Activated gamma-delta T cell treated with anti-CD3 and anti-CD28 coated beads, Interleukin-2, amount 50 U/mL, for 16 hours (primary cell): ENCODE results near the gene QRICH1.
"Not testable (repeated sequence)": the region's sequence is repeated elsewhere in the genome, so short reads cannot be mapped to it uniquely, and the experiment has no call there.

Source experiments
- DNase-seq: peaks from one replicate; pipeline ENCODE4 v3.0.0-alpha.2; 2020; ENCODE audit warnings: low read depth

The QRICH1 gene

DNA sequence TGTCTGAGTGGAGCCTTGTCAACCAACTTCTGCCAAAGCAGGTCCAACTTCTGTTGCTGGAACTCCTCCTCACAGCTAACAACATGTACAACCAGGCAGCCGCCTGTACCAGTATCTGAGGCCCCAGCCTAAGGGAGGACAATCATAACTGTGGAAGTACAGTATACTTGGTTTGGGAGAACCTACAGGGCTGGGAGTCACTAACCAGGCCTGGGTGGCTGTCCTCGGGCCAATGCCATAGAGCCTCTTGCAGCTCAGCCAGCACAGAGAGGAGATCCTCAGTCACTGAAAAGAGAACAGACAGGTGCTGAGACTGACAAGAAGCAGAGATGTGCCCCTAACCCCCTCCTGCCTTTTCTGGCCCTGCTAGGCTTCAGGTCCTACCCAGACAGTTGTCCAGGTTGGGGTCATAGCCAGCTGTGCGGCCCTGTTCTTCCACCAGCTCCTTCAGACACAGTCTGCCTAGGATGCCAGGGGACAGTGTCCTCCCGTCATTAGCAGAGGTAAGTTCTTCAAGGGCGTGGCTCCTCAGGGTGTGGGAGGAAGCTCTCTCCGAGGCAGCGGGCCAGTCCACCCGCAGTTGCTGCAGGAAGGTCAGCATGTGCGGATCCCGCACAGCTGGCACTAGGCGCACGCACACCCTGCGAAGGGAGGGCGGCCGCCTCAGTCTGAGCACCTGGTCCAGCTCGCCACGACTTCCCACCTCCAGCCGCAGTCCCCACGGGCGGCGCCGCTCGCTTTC, 76.5 kb downstream of the QRICH1 start:
- DNase-seq: no peak

DNA sequence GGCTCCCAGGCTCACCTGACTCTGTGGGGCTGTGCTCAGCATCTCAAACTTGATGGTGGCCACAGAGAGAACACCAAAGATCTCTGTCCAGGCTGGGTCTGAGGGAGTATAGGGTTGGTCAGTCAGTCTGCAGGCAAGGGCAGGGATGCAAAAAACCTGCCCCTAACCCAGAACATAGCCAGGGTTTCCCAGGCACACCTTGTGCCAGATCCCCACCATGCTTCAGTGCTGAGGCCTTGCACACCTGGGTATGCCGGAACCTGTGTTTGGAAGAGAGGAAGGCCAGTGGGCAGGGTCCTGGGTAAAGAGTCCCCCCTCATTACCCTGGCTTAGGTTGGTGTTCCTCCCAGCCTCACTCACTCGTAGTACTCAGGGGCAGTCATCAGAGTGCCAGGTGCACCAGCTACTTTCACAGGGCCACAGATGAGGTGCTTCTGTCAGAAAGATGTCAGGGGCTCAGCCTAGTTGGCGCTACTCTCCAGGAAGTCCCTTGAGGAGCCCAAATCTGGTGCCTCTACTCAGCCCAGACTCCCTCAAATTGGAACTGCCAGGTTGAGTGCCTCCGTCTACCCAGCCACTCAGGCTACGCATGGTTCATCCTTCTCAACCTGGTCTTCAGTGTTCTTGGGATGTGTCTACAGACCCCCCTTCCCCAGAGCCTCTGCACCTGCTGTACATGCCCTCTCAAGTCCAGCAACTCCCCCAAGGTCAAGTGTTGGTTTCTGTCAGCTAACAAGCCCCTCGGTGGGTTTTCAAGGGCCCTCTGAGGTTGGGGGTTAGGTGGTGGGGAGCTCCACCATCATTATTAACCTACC, 77.2 kb downstream of the QRICH1 start:
- DNase-seq: no peak

DNA sequence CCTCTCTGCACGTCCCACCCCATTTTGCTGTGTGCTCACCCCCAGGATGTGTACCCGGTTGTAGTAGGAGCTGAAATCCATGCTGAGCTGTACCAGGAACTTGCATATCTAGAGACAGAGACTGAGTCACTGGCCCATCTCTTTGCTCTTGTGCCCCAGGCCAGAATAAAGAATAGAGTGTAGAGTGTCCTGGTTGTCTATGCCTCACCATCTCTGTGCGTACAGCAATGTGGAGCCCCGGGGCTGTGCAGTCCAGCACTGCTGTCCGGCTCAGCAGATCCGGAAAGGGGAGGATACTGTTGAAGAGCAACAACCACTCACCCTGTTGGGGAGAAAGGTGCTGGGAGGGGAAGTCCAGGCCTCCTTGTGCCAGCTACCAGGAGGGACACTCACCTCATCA, 78.1 kb downstream of the QRICH1 start:
- DNase-seq: no peak

DNA sequence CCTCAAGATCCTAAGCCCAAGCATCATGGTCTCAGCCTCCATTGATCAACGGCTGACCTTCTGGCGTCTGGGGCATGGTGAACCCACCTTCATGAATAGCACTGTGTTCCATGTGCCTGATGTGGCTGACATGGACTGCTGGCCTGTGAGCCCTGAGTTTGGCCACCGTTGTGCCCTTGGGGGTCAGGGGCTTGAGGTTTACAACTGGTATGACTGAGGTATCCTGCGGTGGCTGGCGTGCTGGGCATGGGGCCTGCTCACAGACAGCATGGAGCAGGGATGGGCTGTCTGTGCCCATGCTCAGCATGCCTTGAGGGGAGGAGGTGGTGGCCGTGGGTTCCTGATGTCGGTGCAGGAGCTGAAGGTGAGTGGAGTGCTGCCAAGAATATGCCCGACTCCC, 78.8 kb downstream of the QRICH1 start:
- no peak for DNase-seq

DNA sequence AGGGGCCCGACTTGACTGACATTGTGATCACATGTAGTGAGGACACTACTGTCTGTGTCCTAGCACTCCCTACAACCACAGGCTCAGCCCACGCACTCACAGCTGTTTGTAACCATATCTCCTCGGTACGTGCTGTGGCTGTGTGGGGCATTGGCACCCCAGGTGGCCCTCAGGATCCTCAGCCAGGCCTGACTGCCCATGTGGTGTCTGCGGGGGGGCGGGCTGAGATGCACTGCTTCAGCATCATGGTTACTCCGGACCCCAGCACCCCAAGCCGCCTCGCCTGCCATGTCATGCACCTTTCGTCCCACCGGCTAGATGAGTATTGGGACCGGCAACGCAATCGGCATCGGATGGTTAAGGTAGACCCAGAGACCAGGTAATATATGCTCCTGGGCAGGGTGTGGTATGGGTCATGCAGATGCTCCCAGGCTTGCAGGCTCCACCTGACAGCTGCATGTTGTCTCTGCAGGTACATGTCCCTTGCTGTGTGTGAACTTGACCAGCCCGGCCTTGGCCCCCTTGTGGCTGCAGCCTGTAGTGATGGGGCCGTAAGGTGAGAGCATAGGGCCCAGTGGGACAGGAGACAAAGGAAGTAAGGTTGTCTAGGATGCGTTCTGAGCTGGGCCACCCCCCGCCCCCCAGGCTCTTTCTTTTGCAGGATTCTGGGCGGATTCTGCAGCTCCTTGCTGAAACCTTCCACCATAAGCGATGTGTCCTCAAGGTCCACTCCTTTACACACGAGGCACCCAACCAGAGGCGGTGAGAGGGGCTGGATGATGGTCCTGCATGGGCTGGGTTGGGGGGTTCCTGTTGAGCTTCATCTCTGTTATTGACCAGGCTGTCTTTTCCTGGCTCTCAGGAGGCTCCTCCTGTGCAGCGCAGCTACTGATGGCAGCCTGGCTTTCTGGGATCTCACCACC, 79.9 kb downstream of the QRICH1 start:
- no peak for DNase-seq

DNA sequence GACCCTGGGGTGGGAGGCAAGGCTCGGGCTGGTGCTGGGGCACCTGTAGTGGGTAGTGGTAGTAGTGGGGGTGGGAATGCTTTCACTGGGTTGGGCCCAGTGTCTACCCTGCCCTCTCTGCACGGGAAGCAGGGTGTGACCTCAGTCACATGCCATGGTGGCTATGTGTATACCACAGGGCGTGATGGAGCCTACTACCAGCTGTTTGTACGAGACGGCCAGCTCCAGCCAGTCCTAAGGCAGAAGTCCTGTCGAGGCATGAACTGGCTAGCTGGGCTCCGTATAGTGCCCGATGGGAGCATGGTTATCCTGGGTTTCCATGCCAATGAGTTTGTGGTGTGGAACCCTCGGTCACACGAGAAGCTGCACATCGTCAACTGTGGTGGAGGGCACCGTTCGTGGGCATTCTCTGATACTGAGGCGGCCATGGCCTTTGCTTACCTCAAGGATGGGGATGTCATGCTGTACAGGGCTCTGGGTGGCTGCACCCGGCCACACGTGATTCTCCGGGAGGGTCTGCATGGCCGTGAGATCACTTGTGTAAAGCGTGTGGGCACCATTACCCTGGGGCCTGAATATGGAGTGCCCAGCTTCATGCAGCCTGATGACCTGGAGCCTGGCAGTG, 80.6 kb downstream of the QRICH1 start:
- no peak for DNase-seq

DNA sequence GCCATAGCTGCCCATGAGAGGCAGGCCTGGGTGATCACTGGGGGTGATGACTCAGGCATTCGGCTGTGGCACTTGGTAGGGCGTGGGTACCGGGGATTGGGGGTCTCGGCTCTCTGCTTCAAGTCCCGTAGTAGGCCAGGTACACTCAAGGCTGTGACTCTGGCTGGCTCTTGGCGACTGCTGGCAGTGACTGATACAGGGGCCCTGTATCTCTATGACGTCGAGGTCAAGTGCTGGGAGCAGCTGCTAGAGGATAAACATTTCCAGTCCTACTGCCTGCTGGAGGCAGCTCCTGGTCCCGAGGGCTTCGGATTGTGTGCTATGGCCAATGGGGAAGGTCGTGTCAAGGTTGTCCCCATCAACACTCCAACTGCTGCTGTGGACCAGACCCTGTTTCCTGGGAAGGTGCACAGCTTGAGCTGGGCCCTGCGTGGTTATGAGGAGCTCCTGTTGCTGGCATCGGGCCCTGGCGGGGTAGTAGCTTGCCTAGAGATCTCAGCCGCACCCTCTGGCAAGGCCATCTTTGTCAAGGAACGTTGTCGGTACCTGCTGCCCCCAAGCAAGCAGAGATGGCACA, 81.3 kb downstream of the QRICH1 start:
- DNase-seq: no peak

DNA sequence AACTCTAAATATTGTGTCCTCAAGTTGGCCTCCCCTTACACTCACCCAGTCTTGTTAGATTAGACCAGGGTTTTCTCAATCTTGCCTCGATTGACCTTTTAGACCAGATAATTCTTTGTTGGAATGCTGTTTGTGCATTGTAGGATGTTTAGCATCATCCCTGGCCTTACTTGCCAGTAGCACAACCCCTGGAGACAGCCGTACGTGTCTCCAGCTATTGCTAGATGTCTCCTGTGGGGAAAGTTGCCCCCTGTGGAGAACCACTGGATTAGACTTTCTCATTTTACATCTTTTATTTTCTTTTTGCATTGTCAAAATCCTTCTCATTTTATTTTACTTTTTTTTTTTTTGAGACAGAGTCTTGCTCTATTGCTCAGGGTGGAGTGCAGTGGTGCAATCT, 84.5 kb downstream of the QRICH1 start:
- DNase-seq: no peak

DNA sequence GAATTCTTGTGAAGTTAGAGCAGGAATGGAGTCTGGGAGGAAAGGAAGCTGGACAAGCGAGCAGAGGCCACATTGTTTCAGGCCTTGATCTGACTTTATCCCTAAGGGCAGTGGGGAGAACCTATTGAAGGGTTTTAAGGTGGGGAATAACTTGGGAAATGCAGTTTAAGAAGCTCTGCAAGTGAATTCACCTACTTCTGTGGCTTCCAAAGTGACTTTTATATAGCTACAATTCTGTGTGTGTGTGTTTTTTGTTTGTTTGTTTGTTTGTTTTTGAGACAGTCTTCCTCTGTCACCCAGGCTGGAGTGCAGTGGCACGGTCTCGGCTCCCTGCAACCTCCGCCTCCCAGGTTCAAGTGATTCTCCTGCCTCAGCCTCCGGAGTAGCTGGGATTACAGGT, 85.2 kb downstream of the QRICH1 start:
- not testable (repeated sequence) for DNase-seq

DNA sequence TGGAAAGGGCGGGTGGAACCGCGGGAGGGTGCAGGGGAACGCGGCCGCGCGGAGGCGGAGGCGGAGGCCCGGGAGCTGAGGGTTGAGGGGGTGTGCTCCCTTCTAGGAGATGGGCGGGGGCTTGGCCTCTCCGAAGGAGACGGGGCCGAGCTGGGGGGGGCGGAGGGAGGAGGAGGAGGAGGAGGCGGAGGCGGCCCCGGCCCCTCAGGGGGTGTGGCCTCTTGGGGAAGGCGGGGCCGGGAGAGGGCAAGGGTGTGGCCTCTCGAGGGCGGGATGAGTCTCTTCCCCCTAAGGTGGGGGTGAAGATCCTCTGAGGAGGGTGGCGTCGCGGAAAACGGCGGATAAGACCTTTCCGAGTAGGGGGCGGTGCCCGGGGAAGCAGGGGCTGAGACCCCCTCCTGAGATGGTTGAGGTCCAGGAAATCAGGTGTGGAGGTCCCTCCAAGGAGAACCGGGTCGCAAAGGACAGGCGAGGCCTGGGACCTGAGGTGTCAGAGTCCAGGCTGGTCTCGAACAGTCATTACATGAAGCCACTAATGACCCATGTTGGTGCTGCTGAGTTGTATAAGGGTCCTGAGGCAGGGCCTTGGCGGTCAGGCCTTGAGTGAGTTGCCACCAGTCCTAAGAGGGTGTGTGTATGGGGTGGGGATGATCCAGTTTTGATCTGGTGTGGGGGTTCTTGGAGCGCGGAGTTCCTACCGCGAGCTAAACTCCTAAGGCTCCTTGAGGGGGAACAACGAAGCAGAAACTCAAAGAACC, 85.9 kb downstream of the QRICH1 start:
- peak; percentile 71 for DNase-seq

DNA sequence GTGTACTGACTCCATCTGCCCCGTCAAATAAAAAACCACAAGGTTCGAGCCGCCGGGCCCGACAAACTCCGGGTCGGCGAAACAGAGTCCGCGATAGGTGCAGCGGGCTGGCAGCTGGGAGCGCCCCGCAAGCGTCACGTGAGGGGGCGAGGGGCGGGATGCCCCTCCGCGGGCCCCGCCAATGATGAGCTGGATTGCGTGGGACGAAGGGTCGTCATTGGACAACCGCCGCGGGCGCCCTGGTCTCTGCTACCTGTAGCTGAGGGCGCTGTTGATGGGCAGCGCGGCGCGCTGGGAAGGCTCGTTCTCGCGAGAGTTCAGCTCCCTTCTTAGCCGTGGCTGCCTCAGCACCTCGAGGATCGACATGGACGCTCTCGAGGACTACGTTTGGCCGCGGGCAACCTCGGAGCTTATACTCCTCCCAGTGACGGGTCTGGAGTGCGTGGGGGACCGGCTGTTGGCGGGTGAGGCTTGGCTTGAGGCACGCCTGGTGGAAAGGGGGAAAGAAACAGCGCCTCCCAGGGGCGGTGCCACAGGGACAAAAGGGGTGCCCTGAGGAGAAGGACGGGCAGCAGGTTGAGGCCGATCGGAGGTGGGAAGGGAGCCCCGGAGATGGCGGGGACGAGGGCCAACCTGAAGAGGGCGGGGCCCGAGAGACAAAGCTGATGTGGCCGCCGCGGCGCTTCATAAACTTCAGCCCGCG, 86.7 kb downstream of the QRICH1 start, which contains the start of gene WDR6:
Gene WDR6 (plus strand): TSS at position 324 of the 703 bp plus-strand sequence. CDS start 41 bp downstream, at position 365.
- DNase-seq: peak; percentile 91

DNA sequence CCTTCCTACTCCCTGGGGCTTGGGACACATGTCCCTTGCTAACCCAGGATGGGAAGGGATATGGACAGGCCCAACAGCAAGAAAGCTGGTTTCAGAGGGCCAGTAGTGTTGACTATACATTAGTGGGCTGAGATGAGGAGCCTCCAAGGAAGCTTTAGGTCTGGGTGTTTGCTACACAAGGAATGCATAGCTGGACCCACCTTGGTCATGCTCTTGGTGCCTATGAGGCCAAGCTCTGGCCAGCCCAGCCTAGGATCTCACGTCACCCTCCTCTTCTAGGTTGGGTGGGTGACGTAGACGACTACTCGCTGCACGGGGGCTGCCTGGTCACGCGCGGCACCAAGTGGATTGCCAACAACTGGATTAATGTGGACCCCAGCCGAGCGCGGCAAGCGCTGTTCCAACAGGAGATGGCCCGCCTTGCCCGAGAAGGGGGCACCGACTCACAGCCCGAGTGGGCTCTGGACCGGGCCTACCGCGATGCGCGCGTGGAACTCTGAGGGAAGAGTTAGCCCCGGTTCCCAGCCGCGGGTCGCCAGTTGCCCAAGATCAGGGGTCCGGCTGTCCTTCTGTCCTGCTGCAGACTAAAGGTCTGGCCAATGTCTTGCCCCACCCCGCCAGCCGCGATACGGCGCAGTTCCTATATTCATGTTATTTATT, 87.3 kb downstream of the QRICH1 start:
- DNase-seq: no peak

DNA sequence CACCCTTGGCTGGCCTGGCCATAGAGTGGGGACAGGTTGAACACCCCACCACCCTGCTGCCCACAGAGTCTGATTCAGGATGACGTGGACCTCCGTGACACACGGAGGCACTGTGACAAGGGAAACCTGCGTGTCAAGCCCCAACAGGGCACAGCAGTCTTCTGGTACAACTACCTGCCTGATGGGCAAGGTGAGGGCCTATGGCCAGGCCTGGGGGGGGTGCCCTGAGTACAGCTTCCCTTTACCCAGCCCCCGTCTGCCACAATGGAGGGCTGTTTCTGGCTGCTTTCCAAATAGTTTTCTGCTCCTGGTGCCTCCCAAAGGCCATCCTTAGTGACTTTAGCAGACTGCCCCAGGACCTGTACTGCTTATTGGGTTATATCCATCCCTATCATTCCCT, 87.9 kb downstream of the QRICH1 start:
- no peak for DNase-seq

DNA sequence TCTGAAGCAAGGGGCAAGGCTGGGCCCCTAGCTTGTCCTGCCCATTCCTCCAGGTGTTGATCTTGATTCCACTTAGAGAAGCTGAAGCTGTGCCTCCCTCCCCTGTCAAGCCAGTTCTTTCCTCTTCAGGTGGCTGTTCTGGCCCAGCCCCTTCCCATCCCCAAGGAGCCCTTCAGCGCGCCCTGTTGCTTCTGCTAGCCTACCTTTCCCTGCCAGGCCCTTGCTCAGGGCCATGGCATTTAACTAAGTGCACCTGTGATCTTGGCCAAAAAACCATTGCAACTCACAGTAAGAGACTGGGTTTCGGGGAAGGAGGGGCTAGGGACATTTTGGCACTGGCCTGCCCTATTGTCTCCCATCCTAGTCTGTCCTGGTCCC, 88.6 kb downstream of the QRICH1 start:
- no peak for DNase-seq

DNA sequence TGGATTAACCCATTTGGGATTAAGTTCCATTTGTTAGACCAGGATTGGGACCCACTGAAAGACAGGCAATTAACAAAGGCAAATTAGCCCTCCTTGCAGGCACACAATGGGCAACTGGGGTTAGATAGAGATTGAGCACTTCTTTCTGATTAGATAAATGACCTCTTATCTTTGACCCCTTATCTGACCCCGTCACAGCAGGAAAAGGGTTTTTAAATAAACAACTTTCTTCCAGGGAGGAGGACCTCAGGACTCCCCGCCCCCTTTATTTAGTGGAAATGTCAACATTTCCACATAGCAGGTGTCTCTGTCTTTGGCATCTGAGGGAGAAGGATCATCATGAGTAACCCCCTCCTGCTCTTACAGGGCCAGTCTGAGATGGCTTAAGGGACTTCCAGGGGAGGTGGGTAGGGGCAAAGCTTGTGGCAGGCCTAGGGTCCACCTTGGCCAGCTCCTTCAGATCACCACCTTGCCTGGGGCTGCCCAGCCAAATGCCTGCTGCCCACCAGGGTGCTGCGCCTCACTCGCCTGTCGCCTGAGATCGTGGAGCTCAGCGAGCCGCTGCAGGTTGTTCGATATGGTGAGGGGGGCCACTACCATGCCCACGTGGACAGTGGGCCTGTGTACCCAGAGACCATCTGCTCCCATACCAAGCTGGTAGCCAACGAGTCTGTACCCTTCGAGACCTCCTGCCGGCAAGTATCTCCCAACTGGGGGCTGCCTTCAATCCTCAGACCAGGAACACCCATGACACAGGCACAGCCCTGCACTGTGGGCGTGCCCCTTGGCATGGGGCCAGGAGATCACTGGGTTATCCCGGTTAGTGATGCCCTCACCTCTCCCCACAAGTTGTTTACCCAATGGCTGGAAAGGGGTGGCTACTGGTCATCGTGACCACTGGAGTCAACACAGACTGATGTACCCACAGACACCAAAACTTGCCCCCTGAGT, 89.2 kb downstream of the QRICH1 start:
- no peak for DNase-seq

DNA sequence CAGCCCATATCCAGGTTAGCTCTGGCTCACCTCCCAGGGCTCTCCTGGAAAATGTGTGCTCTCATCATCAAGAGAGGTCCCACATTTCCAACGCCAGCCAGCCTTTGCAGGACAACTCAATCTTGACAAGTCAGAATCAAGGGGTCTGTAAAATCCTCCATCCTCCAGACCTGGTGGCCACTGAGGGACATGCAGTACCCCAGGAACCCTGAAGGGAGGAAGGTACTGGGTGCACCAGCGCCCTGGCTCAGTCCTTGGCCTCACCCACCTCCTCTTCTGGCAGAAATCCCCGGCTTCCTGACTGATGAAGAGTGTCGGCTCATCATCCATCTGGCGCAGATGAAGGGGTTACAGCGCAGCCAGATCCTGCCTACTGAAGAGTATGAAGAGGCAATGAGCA, 92.7 kb downstream of the QRICH1 start:
- DNase-seq: no peak

DNA sequence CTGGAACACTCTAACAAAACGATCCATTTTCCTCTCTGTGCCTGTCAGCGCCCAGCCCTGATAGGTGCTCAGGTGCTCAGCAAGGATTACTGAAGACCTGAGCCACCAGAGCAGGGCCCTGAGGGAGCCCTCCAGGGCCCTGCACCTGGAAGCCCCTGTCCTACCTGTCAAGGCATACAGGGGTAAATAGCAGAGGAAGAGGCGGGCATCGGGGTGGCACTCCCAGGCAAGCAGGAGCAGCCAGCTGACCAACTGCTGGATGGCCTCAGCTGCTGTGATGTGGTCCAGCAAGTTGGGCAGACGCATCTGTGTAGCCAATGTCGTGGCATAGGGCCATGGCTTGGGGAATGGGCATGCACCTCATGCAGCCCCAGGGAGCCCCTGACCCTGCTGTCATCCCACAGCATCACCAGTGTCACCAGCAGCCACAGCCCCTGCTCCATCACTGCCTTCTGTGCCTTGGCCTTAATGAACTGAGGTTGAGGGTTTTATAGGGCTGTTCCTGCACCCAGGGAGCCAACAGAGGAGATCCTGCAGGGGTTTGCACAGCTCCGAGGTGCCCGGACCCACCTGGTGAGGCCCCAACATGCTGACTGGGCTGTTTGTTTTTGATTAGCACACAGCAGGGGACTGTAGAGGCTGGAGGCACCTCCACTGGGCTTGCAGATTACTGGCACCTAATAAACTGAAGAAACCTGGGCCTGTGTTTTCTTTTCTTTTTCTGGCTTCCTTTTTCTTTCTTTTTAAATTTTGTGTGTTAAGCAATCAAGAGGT, 94.6 kb downstream of the QRICH1 start:
- no peak for DNase-seq
